ENCODE data around the gene KAZN. TPM values are rescaled to one million over a fixed set of nuclear protein-coding genes. Genes with fewer than 3 reads are reported as not detected.
A peak's percentile ranks its signal among the peaks of the same experiment; 100 is the strongest.

Gene KAZN
- polyA plus RNA-seq, 2 donors, result 29.3 to 32.0 TPM

DNA sequence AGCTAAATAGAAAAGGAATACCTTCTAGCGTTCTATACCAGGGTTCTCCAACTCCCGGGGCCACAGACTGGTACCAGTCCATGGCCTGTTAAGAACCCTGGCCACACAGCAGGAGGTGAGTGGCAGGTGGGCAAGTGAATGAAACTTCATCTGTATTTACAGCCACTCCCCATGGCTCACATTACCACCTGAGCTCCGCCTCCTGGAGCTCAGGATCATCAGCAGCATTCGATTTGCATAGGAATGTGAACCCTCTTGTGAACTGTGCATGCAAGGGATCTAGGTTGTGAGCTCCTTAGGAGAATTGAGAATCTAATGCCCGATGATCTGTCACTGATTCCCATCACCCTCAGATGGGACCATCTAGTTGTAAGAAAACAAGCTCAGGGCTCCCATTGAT, 107.3 kb downstream of the KAZN start:
- Histone ChIP-seq H3K36me3 (ENCODE audit: control insufficient read depth in 2 of 2, insufficient read depth in 2 of 2, low read length in 1 of 2) (no peaks in the 10 kb centered on the region), H3K4me3 (ENCODE audit: low read depth in 1 of 2, low read length in 2 of 2) (no peak overlapping the region), H3K4me1 (ENCODE audit: control insufficient read depth in 2 of 2, insufficient read depth in 2 of 2, low read length in 1 of 2) (no peaks in the 10 kb centered on the region), H3K27ac (ENCODE audit: low read depth in 2 of 2, low read length in 1 of 2) (no peak overlapping the region), H3K27me3 (ENCODE audit: control insufficient read depth in 1 of 2, insufficient read depth in 2 of 2, low read length in 2 of 2) (no peaks in the 10 kb centered on the region), H3K9me3 (ENCODE audit: control insufficient read depth in 2 of 2, insufficient read depth in 1 of 2, low read depth in 1 of 2, low read length in 1 of 2) (peaks cover 0 to 2% of the 10 kb centered on the region in 2 donors)
- WGBS, 2 donors, result 90 to 93% methylated on average over 5 of the region's 5 CpGs

DNA sequence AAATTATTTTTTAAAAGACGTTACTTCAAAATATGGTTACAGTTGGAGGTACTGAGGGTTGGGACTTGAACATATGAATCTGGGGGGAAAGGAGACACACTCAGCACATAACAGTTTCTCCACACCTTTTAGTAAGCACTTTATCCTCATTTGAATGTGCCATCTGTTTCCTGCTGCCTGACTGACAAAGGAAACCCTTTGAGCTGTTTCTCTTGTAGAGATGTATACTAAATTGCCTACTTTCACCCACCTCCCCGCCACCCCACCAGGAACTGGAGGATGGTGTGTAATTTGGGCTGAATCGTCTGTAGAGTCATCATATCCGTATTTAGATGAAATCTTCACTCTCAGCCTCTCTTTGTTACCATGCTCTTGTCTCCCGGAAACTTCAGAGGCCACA, 108.1 kb downstream of the KAZN start:
- no peak overlapping the region for H3K27ac ChIP-seq (ENCODE audit: low read depth in 2 of 2, low read length in 1 of 2)
- no peaks in the 10 kb centered on the region for H3K27me3 ChIP-seq (ENCODE audit: control insufficient read depth in 1 of 2, insufficient read depth in 2 of 2, low read length in 2 of 2)
- H3K4me1 ChIP-seq (ENCODE audit: control insufficient read depth in 2 of 2, insufficient read depth in 2 of 2, low read length in 1 of 2), result no peaks in the 10 kb centered on the region
- peaks cover 0 to 2% of the 10 kb centered on the region in 2 donors for H3K9me3 ChIP-seq (ENCODE audit: control insufficient read depth in 2 of 2, insufficient read depth in 1 of 2, low read depth in 1 of 2, low read length in 1 of 2)
- H3K4me3 ChIP-seq (ENCODE audit: low read depth in 1 of 2, low read length in 2 of 2), result no peak overlapping the region
- WGBS, 2 donors, result 63 to 69% methylated on average over 5 of the region's 5 CpGs
- no peaks in the 10 kb centered on the region for H3K36me3 ChIP-seq (ENCODE audit: control insufficient read depth in 2 of 2, insufficient read depth in 2 of 2, low read length in 1 of 2)

DNA sequence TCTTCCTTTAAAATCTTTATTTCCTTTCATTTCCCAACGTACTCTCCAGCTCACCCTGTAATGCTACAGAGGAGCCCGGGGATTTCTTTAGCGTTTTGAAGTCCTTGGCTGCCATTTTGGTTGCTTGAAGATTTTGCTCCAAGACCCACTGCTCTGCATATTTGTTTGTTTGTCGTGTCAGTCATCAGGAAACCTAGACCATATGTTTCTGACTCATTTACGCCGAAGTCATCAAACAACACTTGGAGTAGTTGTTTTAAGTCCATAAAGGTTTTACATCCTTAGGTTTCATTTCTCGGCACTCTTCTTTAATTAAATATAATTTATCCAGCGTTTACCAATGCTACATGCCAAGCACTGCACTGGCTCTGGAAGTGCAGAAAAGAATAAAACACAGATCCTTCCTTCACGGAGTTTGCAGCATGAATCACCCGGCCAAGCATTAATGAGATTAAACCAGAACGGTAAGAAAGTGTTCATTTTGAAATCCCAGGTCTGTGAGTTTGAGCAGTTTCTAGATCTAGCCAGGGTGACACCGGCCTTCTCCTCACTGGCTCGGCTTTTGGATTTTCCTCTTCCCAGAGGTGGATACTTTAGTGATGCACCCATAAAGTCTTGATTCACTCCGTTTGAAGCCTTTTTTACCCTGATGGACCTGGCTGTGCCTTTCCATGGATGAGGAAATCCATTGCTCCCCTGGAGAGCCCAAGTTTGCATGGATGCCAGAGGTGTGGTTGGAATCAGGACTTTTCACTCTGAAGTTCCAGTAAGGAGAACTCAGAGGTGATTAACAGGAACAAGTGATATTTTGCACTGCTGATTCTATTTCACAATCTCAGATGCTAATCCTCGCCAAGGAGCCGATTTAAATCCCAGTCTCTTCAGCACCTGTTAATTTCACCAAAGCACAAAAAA, 109.3 kb downstream of the KAZN start:
- no peaks in the 10 kb centered on the region for H3K36me3 ChIP-seq (ENCODE audit: control insufficient read depth in 2 of 2, insufficient read depth in 2 of 2, low read length in 1 of 2)
- no peak overlapping the region for H3K4me3 ChIP-seq (ENCODE audit: low read depth in 1 of 2, low read length in 2 of 2)
- WGBS, 2 donors, result 64 to 73% methylated on average over 16 of the region's 16 CpGs
- no peaks in the 10 kb centered on the region for H3K27me3 ChIP-seq (ENCODE audit: control insufficient read depth in 1 of 2, insufficient read depth in 2 of 2, low read length in 2 of 2)
- H3K27ac ChIP-seq (ENCODE audit: low read depth in 2 of 2, low read length in 1 of 2), result peak overlapping the region in 1 of 2 donors; percentile 58
- peaks cover 0 to under 1% of the 10 kb centered on the region in 2 donors for H3K4me1 ChIP-seq (ENCODE audit: control insufficient read depth in 2 of 2, insufficient read depth in 2 of 2, low read length in 1 of 2)
- peaks cover 0 to 2% of the 10 kb centered on the region in 2 donors for H3K9me3 ChIP-seq (ENCODE audit: control insufficient read depth in 2 of 2, insufficient read depth in 1 of 2, low read depth in 1 of 2, low read length in 1 of 2)

- Histone ChIP-seq H3K27me3 (ENCODE audit: control insufficient read depth in 1 of 2, insufficient read depth in 2 of 2, low read length in 2 of 2) (no peaks in the 10 kb centered on the region), H3K27ac (ENCODE audit: low read depth in 2 of 2, low read length in 1 of 2) (no peak overlapping the region), H3K36me3 (ENCODE audit: control insufficient read depth in 2 of 2, insufficient read depth in 2 of 2, low read length in 1 of 2) (no peaks in the 10 kb centered on the region), H3K4me1 (ENCODE audit: control insufficient read depth in 2 of 2, insufficient read depth in 2 of 2, low read length in 1 of 2) (peaks cover 0 to 4% of the 10 kb centered on the region in 2 donors), H3K4me3 (ENCODE audit: low read depth in 1 of 2, low read length in 2 of 2) (no peak overlapping the region), H3K9me3 (ENCODE audit: control insufficient read depth in 2 of 2, insufficient read depth in 1 of 2, low read depth in 1 of 2, low read length in 1 of 2) (peaks cover 0 to 2% of the 10 kb centered on the region in 2 donors)
- 92 to 95% methylated on average over 6 of the region's 6 CpGs for WGBS, 2 donors
These were observed 111.8 kb downstream of the KAZN start for GRCh38 chr1:14710331-14710730.

DNA sequence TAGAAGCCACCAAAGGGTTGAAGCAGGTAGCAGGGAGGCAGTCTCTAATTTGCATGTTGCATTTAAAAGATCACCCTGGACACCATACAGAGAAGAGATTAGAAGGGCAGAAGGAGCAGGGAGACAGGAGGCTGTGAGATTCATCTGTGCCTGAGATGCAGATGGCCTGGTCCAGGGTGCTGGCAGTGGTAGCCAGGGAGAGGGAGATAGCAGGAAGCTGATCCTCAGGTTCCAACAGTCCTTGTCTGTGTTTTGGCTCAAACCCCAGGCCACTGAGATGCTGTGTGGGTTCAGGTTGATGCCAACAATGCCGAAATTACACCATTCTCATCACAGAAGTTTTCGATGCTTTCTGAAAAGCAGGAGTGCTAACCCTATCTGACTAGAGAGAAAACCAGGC, 113.7 kb downstream of the KAZN start:
- H3K4me3 ChIP-seq (ENCODE audit: low read depth in 1 of 2, low read length in 2 of 2), result no peak overlapping the region
- no peaks in the 10 kb centered on the region for H3K9me3 ChIP-seq (ENCODE audit: control insufficient read depth in 2 of 2, insufficient read depth in 1 of 2, low read depth in 1 of 2, low read length in 1 of 2)
- 81 to 91% methylated on average over 2 of the region's 2 CpGs for WGBS, 2 donors
- no peaks in the 10 kb centered on the region for H3K36me3 ChIP-seq (ENCODE audit: control insufficient read depth in 2 of 2, insufficient read depth in 2 of 2, low read length in 1 of 2)
- H3K27me3 ChIP-seq (ENCODE audit: control insufficient read depth in 1 of 2, insufficient read depth in 2 of 2, low read length in 2 of 2), result no peaks in the 10 kb centered on the region
- H3K4me1 ChIP-seq (ENCODE audit: control insufficient read depth in 2 of 2, insufficient read depth in 2 of 2, low read length in 1 of 2), result peaks cover 0 to 4% of the 10 kb centered on the region in 2 donors
- H3K27ac ChIP-seq (ENCODE audit: low read depth in 2 of 2, low read length in 1 of 2), result no peak overlapping the region

GRCh38 chr1:14713077-14713476, 114.6 kb downstream of the KAZN start:
- 50 to 58% methylated on average over 4 of the region's 4 CpGs for WGBS, 2 donors
- peaks cover 0 to 4% of the 10 kb centered on the region in 2 donors for H3K4me1 ChIP-seq (ENCODE audit: control insufficient read depth in 2 of 2, insufficient read depth in 2 of 2, low read length in 1 of 2)
- H3K4me3 ChIP-seq (ENCODE audit: low read depth in 1 of 2, low read length in 2 of 2), result no peak overlapping the region
- H3K36me3 ChIP-seq (ENCODE audit: control insufficient read depth in 2 of 2, insufficient read depth in 2 of 2, low read length in 1 of 2), result no peaks in the 10 kb centered on the region
- no peaks in the 10 kb centered on the region for H3K27me3 ChIP-seq (ENCODE audit: control insufficient read depth in 1 of 2, insufficient read depth in 2 of 2, low read length in 2 of 2)
- H3K9me3 ChIP-seq (ENCODE audit: control insufficient read depth in 2 of 2, insufficient read depth in 1 of 2, low read depth in 1 of 2, low read length in 1 of 2), result no peaks in the 10 kb centered on the region
- H3K27ac ChIP-seq (ENCODE audit: low read depth in 2 of 2, low read length in 1 of 2), result no peak overlapping the region

DNA sequence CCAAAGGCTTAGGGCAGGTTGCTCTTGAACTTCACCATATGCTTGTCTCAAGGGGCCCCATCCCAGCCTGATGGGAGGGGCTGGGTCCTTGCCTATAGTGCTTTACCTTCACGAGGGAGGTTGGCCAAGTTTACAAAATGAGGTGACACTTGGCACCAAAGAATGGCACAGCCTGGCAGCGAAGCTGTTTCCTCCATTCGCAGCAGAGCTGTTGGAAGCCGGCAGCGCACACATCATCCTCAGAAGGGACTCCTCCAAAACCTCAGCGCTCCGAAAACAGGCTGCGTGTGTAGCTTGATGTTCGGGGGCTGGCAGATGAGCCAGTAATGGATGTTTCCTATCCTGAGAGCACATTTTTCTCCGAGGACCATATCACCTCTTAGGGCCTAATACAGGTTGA, 116.8 kb downstream of the KAZN start:
- no peaks in the 10 kb centered on the region for H3K36me3 ChIP-seq (ENCODE audit: control insufficient read depth in 2 of 2, insufficient read depth in 2 of 2, low read length in 1 of 2)
- WGBS, 2 donors, result 89 to 90% methylated on average over 10 of the region's 10 CpGs
- no peaks in the 10 kb centered on the region for H3K27me3 ChIP-seq (ENCODE audit: control insufficient read depth in 1 of 2, insufficient read depth in 2 of 2, low read length in 2 of 2)
- H3K4me1 ChIP-seq (ENCODE audit: control insufficient read depth in 2 of 2, insufficient read depth in 2 of 2, low read length in 1 of 2), result peaks cover 0 to 4% of the 10 kb centered on the region in 2 donors
- no peak overlapping the region for H3K27ac ChIP-seq (ENCODE audit: low read depth in 2 of 2, low read length in 1 of 2)
- H3K9me3 ChIP-seq (ENCODE audit: control insufficient read depth in 2 of 2, insufficient read depth in 1 of 2, low read depth in 1 of 2, low read length in 1 of 2), result no peaks in the 10 kb centered on the region
- no peak overlapping the region for H3K4me3 ChIP-seq (ENCODE audit: low read depth in 1 of 2, low read length in 2 of 2)

- no peaks in the 10 kb centered on the region for H3K27me3 ChIP-seq (ENCODE audit: control insufficient read depth in 1 of 2, insufficient read depth in 2 of 2, low read length in 2 of 2)
- H3K4me3 ChIP-seq (ENCODE audit: low read depth in 1 of 2, low read length in 2 of 2), result no peak overlapping the region
- no peak overlapping the region for H3K27ac ChIP-seq (ENCODE audit: low read depth in 2 of 2, low read length in 1 of 2)
- H3K36me3 ChIP-seq (ENCODE audit: control insufficient read depth in 2 of 2, insufficient read depth in 2 of 2, low read length in 1 of 2), result no peaks in the 10 kb centered on the region
- WGBS, 2 donors, result 79 to 83% methylated on average over 7 of the region's 7 CpGs
- peaks cover 0 to 4% of the 10 kb centered on the region in 2 donors for H3K4me1 ChIP-seq (ENCODE audit: control insufficient read depth in 2 of 2, insufficient read depth in 2 of 2, low read length in 1 of 2)
- H3K9me3 ChIP-seq (ENCODE audit: control insufficient read depth in 2 of 2, insufficient read depth in 1 of 2, low read depth in 1 of 2, low read length in 1 of 2), result no peaks in the 10 kb centered on the region
These were observed 117.3 kb downstream of the KAZN start for GRCh38 chr1:14715802-14716201.

DNA sequence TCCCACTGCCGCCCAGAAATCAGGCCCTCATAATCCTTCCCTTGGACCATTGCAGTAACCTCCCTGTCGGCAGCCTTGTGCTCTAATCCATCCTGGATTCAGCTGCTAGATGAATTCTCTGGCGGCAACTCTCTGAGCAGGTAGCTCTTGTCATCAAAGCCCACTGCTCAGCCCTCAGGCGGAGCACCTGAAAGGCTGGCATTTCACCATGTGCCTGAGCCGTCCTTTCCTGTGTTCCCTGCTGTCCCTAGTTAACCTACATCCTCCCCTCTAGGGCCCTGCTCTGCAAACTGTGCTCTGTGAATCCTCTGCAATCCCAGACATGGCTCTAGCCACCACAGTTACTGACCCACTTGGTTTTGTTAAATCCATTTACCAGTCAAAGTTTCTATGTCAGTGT, 118.0 kb downstream of the KAZN start:
- Histone ChIP-seq H3K9me3 (ENCODE audit: control insufficient read depth in 2 of 2, insufficient read depth in 1 of 2, low read depth in 1 of 2, low read length in 1 of 2) (no peaks in the 10 kb centered on the region), H3K4me1 (ENCODE audit: control insufficient read depth in 2 of 2, insufficient read depth in 2 of 2, low read length in 1 of 2) (peaks cover 0 to 4% of the 10 kb centered on the region in 2 donors), H3K4me3 (ENCODE audit: low read depth in 1 of 2, low read length in 2 of 2) (no peak overlapping the region), H3K27ac (ENCODE audit: low read depth in 2 of 2, low read length in 1 of 2) (no peak overlapping the region), H3K36me3 (ENCODE audit: control insufficient read depth in 2 of 2, insufficient read depth in 2 of 2, low read length in 1 of 2) (no peaks in the 10 kb centered on the region), H3K27me3 (ENCODE audit: control insufficient read depth in 1 of 2, insufficient read depth in 2 of 2, low read length in 2 of 2) (no peaks in the 10 kb centered on the region)
- WGBS, 2 donors, result 76 to 84% methylated on average over 5 of the region's 5 CpGs

DNA sequence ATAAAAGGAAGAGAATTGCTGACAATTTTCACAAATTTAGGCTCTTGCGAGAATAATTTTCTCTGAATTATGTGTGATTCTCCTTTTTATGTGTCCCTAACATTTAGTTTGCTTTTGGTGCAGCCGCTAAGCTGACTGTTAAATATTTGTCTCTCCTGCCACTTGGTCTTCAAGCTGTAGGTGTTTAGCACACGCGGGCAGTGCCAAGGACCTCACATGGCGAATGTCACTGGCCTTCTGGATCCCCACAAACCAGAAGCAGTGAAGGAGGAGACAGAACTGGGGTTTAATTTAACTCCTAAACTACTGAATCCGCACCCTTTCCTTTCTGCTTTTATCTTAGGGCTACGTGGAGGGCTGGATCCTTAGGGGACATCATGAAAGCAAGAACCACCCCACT, 120.0 kb downstream of the KAZN start:
- WGBS, 2 donors, result 93 to 95% methylated on average over 7 of the region's 7 CpGs

More for the DNA sequence above, 120.0 kb downstream of the KAZN start:
- Histone ChIP-seq H3K36me3 (ENCODE audit: control insufficient read depth in 2 of 2, insufficient read depth in 2 of 2, low read length in 1 of 2) (no peaks in the 10 kb centered on the region), H3K9me3 (ENCODE audit: control insufficient read depth in 2 of 2, insufficient read depth in 1 of 2, low read depth in 1 of 2, low read length in 1 of 2) (no peaks in the 10 kb centered on the region), H3K27ac (ENCODE audit: low read depth in 2 of 2, low read length in 1 of 2) (no peak overlapping the region), H3K4me1 (ENCODE audit: control insufficient read depth in 2 of 2, insufficient read depth in 2 of 2, low read length in 1 of 2) (no peaks in the 10 kb centered on the region), H3K27me3 (ENCODE audit: control insufficient read depth in 1 of 2, insufficient read depth in 2 of 2, low read length in 2 of 2) (no peaks in the 10 kb centered on the region), H3K4me3 (ENCODE audit: low read depth in 1 of 2, low read length in 2 of 2) (no peak overlapping the region)
